Parathyroid adenoma (tissue), 2 donors: ENCODE results near the gene PEPD.

ENCODE experiments used
- H2AFZ ChIP-seq: fragments of 300-600 bp; sonication (generic); one replicate; pipeline ENCODE4 v1.7.0; 2017; ENCODE audit warnings: antibody characterized with exemption, mild to moderate bottlenecking
- H3K27ac ChIP-seq: fragments of 300-600 bp; sonication (generic); one replicate; pipeline ENCODE4 v1.7.0; 2017
- H3K27me3 ChIP-seq: fragments of 300-600 bp; sonication (generic); one replicate; pipeline ENCODE4 v1.7.0; 2017; ENCODE audit warnings: low read length; ENCODE audit not compliant: control insufficient read depth, insufficient read depth
- H3K36me3 ChIP-seq: fragments of 300-600 bp; sonication (generic); one replicate; pipeline ENCODE4 v1.7.0; 2017; ENCODE audit warnings: low read length; ENCODE audit not compliant: control insufficient read depth, insufficient read depth
- H3K4me1 ChIP-seq: fragments of 300-600 bp; sonication (generic); one replicate; pipeline ENCODE4 v1.7.0; 2017; ENCODE audit warnings: control low read depth
- H3K4me2 ChIP-seq: fragments of 300-600 bp; sonication (generic); one replicate; pipeline ENCODE4 v1.7.0; 2017; ENCODE audit warnings: low read length
- H3K4me3 ChIP-seq: fragments of 300-600 bp; sonication (generic); one replicate; pipeline ENCODE4 v1.7.0; 2017; ENCODE audit warnings: low read depth, low read length
- H3K79me2 ChIP-seq: fragments of 300-600 bp; sonication (generic); one replicate; pipeline ENCODE4 v1.7.0; 2017; ENCODE audit warnings: control low read depth
- H3K9ac ChIP-seq: fragments of 300-600 bp; sonication (generic); one replicate; pipeline ENCODE4 v1.7.0; 2017; ENCODE audit warnings: mild to moderate bottlenecking
- H3K9me3 ChIP-seq: fragments of 300-600 bp; sonication (generic); one replicate; pipeline ENCODE4 v1.7.0; 2017; ENCODE audit warnings: low read length; ENCODE audit not compliant: control insufficient read depth
- CTCF ChIP-seq: fragments of 300-600 bp; sonication (generic); IDR thresholded peaks from one replicate; pipeline ENCODE4 v1.7.0; 2017; ENCODE audit warnings: antibody characterized with exemption, mild to moderate bottlenecking
- donor health status: primary hyperparathyroidism.

Gene PEPD

GRCh38 chr19:33554821-33555220 is 33.2 kb upstream of the PEPD start:
- Histone ChIP-seq H3K9ac (no peak overlapping the region), H3K79me2 (no peaks in the 10 kb centered on the region), H2AFZ (no peak overlapping the region), H3K36me3 (no peaks in the 10 kb centered on the region), H3K27me3 (no peaks in the 10 kb centered on the region), H3K27ac (no peak overlapping the region), H3K4me2 (no peak overlapping the region), H3K9me3 (no peaks in the 10 kb centered on the region), H3K4me3 (no peak overlapping the region), H3K4me1 (no peaks in the 10 kb centered on the region)
- TF ChIP-seq CTCF: no peak

GRCh38 chr19:33554391-33554790 is 32.8 kb upstream of the PEPD start:
- Histone ChIP-seq H3K4me2 (no peak overlapping the region), H2AFZ (no peak overlapping the region), H3K4me1 (no peaks in the 10 kb centered on the region), H3K4me3 (no peak overlapping the region), H3K79me2 (no peaks in the 10 kb centered on the region), H3K27ac (no peak overlapping the region), H3K9me3 (no peaks in the 10 kb centered on the region), H3K9ac (no peak overlapping the region), H3K36me3 (no peaks in the 10 kb centered on the region), H3K27me3 (no peaks in the 10 kb centered on the region)
- TF ChIP-seq CTCF: no peak

GRCh38 chr19:33553530-33554310 is 32.1 kb upstream of the PEPD start:
- no peaks in the 10 kb centered on the region for H3K27me3 ChIP-seq
- no peak overlapping the region for H3K9ac ChIP-seq
- no peak overlapping the region for H2AFZ ChIP-seq
- no peak overlapping the region for H3K27ac ChIP-seq
- no peaks in the 10 kb centered on the region for H3K4me1 ChIP-seq
- TF ChIP-seq CTCF: no peak
- no peak overlapping the region for H3K4me3 ChIP-seq
- H3K79me2 ChIP-seq: no peaks in the 10 kb centered on the region
- H3K36me3 ChIP-seq: no peaks in the 10 kb centered on the region
- no peaks in the 10 kb centered on the region for H3K9me3 ChIP-seq
- no peak overlapping the region for H3K4me2 ChIP-seq

- Histone ChIP-seq H3K4me1 (no peaks in the 10 kb centered on the region), H3K27me3 (no peaks in the 10 kb centered on the region), H2AFZ (no peak overlapping the region), H3K9me3 (no peaks in the 10 kb centered on the region), H3K27ac (no peak overlapping the region), H3K4me2 (no peak overlapping the region), H3K36me3 (no peaks in the 10 kb centered on the region), H3K79me2 (no peaks in the 10 kb centered on the region), H3K4me3 (no peak overlapping the region), H3K9ac (no peak overlapping the region)
- TF ChIP-seq CTCF: no peak
These were observed 31.3 kb upstream of the PEPD start for GRCh38 chr19:33552928-33553279.
